Measurements from ENCODE around the gene EVA1B.

DNA sequence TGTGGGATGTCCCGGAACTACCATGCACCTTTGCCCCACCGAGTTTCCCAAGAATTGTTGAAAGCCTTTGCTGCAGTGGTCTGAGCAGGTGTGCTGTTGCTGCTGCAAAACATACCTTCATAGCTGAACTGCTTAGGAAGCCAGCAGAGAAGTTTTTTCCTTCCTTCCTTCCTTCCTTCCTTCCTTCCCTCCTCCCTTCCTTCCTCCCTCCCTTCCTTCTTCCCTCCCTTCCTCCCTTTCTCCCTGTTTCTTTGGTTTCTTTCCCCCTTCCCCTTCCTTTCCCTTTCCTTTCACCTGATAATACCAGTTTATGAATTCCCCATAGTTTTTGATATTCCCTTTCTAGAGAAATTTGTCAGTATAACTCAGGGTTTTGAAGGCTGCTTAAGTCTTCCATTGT lies 28.1 kb downstream of the EVA1B start:
- TF ChIP-seq, protein P1, sequence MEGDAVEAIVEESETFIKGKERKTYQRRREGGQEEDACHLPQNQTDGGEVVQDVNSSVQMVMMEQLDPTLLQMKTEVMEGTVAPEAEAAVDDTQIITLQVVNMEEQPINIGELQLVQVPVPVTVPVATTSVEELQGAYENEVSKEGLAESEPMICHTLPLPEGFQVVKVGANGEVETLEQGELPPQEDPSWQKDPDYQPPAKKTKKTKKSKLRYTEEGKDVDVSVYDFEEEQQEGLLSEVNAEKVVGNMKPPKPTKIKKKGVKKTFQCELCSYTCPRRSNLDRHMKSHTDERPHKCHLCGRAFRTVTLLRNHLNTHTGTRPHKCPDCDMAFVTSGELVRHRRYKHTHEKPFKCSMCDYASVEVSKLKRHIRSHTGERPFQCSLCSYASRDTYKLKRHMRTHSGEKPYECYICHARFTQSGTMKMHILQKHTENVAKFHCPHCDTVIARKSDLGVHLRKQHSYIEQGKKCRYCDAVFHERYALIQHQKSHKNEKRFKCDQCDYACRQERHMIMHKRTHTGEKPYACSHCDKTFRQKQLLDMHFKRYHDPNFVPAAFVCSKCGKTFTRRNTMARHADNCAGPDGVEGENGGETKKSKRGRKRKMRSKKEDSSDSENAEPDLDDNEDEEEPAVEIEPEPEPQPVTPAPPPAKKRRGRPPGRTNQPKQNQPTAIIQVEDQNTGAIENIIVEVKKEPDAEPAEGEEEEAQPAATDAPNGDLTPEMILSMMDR (IDR thresholded peaks at IDR 0.05): no peak
- TF ChIP-seq POLR2A (IDR thresholded peaks at IDR 0.05): no peak

All from heart left ventricle (tissue), 13 donors.